HG02571 (cell line): ENCODE measurements around the gene ZFYVE26.
"Not testable (repeated sequence)": the region's sequence is repeated elsewhere in the genome, so short reads cannot be mapped to it uniquely, and the experiment has no call there.

Experiments
- ATAC-seq: cut with Tn5 transposase; IDR thresholded peaks from one replicate; pipeline ENCODE4 v1.9.1; 2021; ENCODE audit warnings: mild to moderate bottlenecking, moderate library complexity; ENCODE audit not compliant: unreplicated experiment

Gene ZFYVE26

GRCh38 chr14:67759916-67760315 lies 56.5 kb downstream of the ZFYVE26 start:
- no peak for ATAC-seq

DNA sequence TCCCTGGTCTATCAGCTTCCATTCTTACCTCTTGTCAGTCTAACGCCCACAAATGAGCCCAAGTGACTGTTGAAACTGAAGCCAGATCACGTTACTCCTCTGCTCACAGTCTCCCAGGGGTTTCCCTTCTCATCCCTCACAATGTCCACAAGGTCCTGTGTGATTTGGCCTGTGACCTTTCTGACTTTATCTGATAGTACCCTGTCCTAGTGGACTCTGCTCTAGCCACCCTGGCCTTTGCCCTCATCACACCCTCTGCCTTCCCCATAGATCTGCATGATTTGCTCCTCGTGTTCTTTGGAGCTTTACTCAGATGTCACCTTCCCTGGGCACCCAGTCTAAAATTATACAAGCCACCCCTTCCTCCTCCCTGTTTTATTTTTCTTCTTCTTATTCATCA lies 59.2 kb downstream of the ZFYVE26 start:
- ATAC-seq: no peak

DNA sequence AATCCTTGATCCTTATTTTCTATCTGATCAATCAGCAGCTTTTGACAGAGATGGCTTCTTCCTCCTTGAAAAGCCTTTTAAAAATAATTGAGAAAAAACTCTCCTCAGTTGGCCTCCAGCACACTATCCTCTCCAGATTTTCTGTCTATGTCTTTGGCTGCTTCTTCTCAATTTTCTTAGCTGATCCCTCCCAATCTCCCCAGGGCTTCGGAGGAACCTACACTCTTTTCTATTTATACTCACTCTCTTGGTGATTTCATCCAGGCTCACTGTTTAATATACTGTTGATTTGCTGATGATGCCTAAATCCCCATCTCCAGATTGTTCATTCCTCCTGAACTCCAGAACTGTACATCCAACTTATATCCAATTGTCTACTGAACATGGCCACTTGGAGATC lies 59.9 kb downstream of the ZFYVE26 start:
- ATAC-seq: no peak

DNA sequence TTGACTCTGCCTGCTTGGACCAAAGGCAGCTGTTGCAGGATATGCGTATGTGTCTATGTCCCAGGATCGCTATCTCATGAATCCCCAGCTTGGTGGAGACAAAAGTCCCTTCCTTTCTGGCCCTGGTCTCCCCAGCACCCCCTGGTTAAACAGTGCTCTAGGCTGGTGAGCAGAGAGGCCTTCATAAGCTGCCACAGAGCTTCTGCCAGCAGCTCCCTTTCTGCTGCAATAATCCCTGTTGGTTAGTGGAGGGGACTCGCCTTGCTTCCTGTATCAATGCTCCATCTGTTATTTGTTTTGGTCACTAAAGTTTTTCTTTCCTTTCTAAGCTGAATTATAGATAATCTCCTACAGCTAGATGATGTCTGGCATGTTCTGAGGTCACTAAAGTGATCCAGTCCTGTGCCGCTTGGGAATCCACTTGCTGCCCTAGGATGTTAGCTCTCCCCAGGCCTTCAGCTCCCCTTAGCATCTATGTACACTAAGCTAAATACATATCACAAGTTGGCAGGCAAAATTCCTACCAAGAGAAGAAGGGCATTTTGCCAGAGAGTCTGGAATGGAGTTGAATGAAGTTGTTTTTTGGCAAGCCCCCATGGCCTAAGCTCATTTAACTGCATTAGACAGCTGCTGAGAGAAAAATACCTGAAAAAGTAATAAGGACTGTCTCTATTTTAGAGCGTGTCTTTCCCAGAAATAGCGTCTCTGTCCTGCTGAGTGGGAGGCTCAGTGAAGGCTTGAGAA lies 66.9 kb downstream of the ZFYVE26 start:
- no peak for ATAC-seq

GRCh38 chr14:67748312-67748711 lies 68.1 kb downstream of the ZFYVE26 start:
- ATAC-seq: no peak

GRCh38 chr14:67746927-67747326 lies 69.5 kb downstream of the ZFYVE26 start:
- peak; percentile 56 for ATAC-seq

DNA sequence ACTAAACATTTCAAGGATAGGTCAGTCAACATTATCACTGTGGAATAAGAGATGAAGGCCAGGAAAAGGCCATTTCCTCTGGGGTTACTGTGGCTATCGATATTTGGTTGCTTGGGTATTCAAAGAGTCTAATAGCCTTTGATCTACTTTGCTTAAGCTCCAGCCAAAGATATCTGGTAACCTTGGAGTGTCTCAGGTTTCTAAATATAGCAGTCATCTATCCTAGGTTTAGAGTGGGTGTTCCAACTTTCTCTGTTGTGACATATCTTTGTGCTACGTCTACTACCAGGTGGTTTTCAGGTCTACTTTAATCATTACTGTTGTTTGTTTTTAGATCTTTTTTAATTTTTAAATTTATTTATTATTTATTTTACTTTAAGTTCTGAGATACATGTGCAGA lies 72.3 kb downstream of the ZFYVE26 start:
- no peak for ATAC-seq

DNA sequence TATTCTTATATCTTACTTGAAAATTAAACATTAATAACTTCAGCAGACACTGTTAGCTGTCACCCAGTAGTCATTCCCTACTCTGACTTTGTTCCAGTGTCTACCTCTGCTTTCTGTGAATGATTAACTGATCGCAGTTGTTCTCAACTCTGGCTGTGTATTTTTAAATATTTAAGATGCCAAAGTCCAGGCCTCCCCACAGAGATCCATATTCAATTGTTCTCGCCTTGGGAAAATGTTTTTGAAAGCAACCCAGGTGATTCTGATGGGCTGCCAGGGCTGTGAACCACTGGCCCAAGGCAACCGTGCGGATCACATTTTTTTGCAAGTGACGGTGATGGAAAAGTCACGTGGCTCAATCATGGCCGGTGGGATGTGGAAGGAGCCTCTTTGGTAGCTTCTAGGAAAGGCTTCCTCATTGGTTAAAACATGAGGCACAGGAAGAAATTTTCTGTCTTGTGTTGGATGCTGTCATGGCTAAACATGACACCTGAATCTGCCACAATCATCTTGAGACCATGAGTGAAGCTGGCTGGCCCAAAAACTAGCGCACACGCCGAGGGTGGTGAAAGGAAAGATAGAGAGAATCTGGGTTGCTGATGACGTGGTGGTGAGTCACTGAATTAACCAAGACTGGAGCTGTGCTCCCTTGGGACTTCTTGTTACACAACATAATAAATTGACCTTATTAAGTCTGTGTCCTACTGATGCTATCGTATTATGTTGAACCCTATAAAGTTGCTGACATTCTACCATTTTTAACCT lies 77.5 kb downstream of the ZFYVE26 start:
- no peak for ATAC-seq

GRCh38 chr14:67736771-67737170 lies 79.6 kb downstream of the ZFYVE26 start:
- ATAC-seq: no peak

- no peak for ATAC-seq
These were observed 80.8 kb downstream of the ZFYVE26 start for GRCh38 chr14:67735336-67736147.

DNA sequence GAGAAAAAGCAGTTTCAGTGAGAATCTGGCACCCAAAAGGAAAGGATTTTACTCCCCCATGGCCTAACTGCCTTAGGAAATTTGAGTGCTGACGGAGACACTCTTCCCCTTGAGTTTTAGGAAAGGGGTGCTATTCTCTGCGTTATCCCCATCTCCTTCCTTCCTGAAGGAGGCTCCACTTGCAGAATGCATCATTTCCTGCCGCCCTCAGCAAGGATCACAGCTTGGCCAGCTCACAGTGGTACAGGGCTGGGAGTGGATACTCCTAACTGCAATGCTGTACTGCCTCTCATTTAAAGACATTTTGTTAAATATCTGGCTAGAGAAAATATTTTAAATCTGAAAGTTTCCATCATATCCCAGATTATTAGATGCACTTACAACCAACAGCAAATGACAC lies 81.7 kb downstream of the ZFYVE26 start:
- ATAC-seq: no peak

DNA sequence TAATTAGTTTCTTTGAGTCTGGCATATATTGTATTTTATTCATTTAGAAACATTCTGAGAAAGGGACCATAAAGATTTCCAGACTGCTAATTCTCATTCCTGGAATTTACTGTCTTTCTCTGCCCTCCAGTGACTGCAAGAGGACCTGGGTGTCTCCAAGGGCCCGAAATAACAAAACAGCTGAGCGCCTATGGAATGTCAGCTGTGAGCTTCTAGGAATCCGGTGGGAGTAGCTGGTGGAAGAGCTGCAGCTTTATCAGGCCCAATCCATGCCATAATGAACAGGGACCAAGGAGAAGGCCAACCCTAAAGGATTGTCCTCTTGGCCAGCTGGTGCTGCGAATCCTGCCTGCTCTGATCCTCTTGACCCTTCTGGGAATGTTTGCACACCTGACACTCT lies 82.8 kb downstream of the ZFYVE26 start:
- ATAC-seq: no peak

- ATAC-seq: no peak
These were observed 87.1 kb downstream of the ZFYVE26 start for GRCh38 chr14:67729072-67729885.

DNA sequence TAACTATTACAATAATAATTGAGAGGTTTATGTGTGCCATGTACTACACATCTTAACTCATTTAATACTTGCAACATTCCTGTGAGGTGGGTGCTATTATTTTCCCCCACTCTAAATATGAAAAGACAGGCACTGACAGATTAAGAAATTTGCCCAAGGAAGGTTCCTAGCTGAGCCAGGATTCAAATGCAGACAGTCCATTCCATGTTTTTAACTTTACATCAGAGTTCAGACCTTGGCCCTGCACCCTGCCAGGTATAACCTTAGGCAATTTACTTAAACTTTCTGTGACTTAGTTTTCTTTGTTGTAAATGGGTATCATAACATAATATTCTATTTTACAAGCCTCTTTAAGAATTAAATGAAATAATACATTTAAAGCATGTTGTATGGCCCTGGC lies 88.1 kb downstream of the ZFYVE26 start:
- ATAC-seq: no peak

DNA sequence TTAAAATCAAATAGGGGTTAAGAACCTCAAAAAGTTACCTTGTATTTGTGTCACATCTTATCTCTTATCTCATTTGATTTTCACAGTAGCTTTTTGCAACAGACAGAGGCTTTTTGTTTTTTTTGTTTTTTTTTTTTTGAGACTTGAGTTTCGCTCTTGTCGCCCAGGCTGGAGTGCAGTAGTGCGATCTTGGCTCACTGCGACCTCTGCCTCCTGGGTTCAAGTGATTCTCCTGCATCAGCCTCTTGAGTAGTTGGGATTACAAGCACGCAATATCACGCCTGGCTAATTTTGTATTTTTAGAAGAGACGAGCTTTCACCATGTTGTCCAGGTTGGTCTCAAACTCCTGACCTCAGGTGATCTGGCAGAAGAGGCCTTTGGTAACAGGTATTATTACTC lies 89.0 kb downstream of the ZFYVE26 start:
- no peak for ATAC-seq

DNA sequence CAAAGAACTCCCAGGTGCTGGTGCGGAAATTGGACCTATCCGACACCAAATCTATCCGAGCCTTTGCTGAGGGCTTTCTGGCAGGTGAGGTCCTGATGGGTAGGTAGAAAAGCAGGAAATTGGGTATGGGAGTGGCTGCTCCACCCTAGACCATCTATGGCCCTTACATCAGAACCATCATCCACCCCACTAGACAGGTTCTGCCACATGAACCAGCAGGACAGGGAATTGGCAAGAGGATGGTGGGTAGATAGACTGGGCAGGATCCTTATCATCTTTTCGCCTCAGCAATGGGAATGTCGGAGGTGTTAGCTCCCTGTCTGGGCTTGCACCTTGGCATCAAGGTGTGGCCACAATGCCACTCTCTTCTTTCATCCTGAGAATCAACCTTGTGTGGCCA lies 91.2 kb downstream of the ZFYVE26 start:
- ATAC-seq: no peak

DNA sequence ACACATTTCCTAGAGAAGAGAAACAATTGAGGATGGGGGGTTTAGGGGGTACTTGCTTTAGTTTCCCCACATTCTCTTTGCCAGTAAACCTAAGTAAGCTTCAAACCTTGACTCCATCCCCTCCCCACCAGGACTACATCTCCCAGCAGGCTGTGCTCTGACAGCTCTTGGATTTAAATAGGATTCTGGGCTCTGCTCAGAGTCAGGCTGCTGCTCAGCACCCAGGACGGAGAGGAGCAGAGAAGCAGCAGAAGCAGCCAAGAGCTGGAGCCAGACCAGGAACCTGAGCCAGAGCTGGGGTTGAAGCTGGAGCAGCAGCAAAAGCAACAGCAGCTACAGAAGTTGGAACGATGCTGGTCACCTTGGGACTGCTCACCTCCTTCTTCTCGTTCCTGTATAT lies 94.1 kb downstream of the ZFYVE26 start:
- ATAC-seq: no peak

GRCh38 chr14:67721875-67722274 lies 94.5 kb downstream of the ZFYVE26 start:
- no peak for ATAC-seq

DNA sequence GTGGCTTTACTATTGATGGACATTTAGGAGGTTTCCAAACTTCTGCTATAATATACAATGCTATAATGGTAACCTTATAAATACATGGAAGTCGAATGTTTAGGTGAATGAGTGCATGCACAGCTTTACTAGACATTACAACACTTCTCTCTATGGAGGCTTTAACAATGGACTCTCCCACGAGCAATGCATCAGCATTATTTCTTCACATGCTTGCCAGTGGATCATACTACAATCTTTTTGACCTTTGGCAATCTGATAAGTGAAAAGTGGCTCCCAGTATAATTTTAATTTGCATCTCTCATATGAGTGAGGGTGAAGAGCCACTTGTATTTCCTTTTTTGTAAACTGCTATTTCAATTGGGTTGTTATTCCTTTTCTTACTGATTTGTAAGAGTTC lies 96.5 kb downstream of the ZFYVE26 start:
- no peak for ATAC-seq

- ATAC-seq: not testable (repeated sequence)
These were observed 97.0 kb downstream of the ZFYVE26 start for GRCh38 chr14:67719385-67719784.

GRCh38 chr14:67718265-67718664 lies 98.1 kb downstream of the ZFYVE26 start:
- no peak for ATAC-seq
